GM12878 (cell line): ENCODE measurements around the gene CHIT1. TPM values are rescaled to one million over a fixed set of nuclear protein-coding genes. Genes with fewer than 3 reads are reported as not detected.

Experiments used
- BMI1 ChIP-seq: fragments of 450-650 bp; IDR thresholded peaks from 2 replicates; pipeline ENCODE4 v1.6.1; 2016; ENCODE audit warnings: mild to moderate bottlenecking, moderate library complexity, borderline replicate concordance
- CHD1 ChIP-seq: IDR thresholded peaks from 2 replicates; pipeline ENCODE4 v1.6.1; 2012; ENCODE audit warnings: low read depth, low read length, improper control_type of control experiment
- CHD2 ChIP-seq: IDR thresholded peaks from 2 replicates; pipeline ENCODE4 v1.6.1; 2011; ENCODE audit warnings: low read depth, low read length, improper control_type of control experiment, borderline replicate concordance
- ETV6 ChIP-seq, 2 experiments: fragments of 450-650 bp in 1 of 2; IDR thresholded peaks in 1 of 2; conservative IDR thresholded peaks in 1 of 2; 2 replicates each; pipeline ENCODE4 v1.6.1; 2014; ENCODE audit warnings: antibody characterized with exemption in 1 of 2, borderline replicate concordance in 1 of 2, low read depth in 1 of 2, mild to moderate bottlenecking in 1 of 2, moderate library complexity in 1 of 2
- FOXM1 ChIP-seq: IDR thresholded peaks from 2 replicates; pipeline ENCODE4 v1.6.1; 2012; ENCODE audit warnings: low read depth, mild to moderate bottlenecking, inconsistent platforms, low read length, moderate library complexity
- HDAC2 ChIP-seq: fragments of 200-600 bp; sonication (generic); IDR thresholded peaks from 2 replicates; pipeline ENCODE4 v1.6.1; 2017
- HDAC6 ChIP-seq: fragments of 200-600 bp; sonication (generic); IDR thresholded peaks from one replicate; pipeline ENCODE4 v1.8.0; 2017; ENCODE audit warnings: antibody characterized with exemption; ENCODE audit not compliant: unreplicated experiment
- HSF1 ChIP-seq: fragments of 150-350 bp; IDR thresholded peaks from 2 replicates; pipeline ENCODE4 v1.6.1; 2014; ENCODE audit warnings: mild to moderate bottlenecking, low read depth, low read length
- IRF4 ChIP-seq: IDR thresholded peaks from 2 replicates; pipeline ENCODE4 v1.6.1; 2011; ENCODE audit warnings: low read depth, low read length
- LARP7 ChIP-seq: fragments of 450-650 bp; IDR thresholded peaks from 2 replicates; pipeline ENCODE4 v1.6.1; 2017; ENCODE audit warnings: mild to moderate bottlenecking
- MAX ChIP-seq: IDR thresholded peaks from 2 replicates; pipeline ENCODE4 v1.6.1; 2012; ENCODE audit warnings: low read depth, low read length, improper control_type of control experiment
- MTA2 ChIP-seq: fragments of 450-650 bp; IDR thresholded peaks from 2 replicates; pipeline ENCODE4 v1.6.1; 2016; ENCODE audit warnings: low read depth, mild to moderate bottlenecking, moderate library complexity
- MYB ChIP-seq: fragments of 150-350 bp; IDR thresholded peaks from 2 replicates; pipeline ENCODE4 v1.6.1; 2014; ENCODE audit warnings: mild to moderate bottlenecking, low read depth, low read length, borderline replicate concordance
- NBN ChIP-seq: fragments of 450-650 bp; IDR thresholded peaks from 2 replicates; pipeline ENCODE4 v1.6.1; 2016
- NFXL1 ChIP-seq: fragments of 450-650 bp; IDR thresholded peaks from 2 replicates; pipeline ENCODE4 v1.6.1; 2017; ENCODE audit warnings: antibody characterized with exemption, mild to moderate bottlenecking, borderline replicate concordance
- NR2C2 ChIP-seq: IDR thresholded peaks from 2 replicates; pipeline ENCODE4 v1.6.1; 2011; ENCODE audit warnings: borderline replicate concordance, low read depth; ENCODE audit not compliant: control insufficient read depth, insufficient read length
- NR2F1 ChIP-seq: fragments of 450-650 bp; conservative IDR thresholded peaks from 2 replicates; pipeline ENCODE4 v1.6.1; 2017; ENCODE audit warnings: mild to moderate bottlenecking
- NRF1 ChIP-seq: conservative IDR thresholded peaks from 2 replicates; pipeline ENCODE4 v1.6.1; 2011; ENCODE audit warnings: mild to moderate bottlenecking, low read depth, low read length, improper control_type of control experiment
- POLR2AphosphoS5 ChIP-seq: IDR thresholded peaks from 2 replicates; pipeline ENCODE4 v1.6.1; 2011; ENCODE audit warnings: mild to moderate bottlenecking, low read length, inconsistent platforms
- POU2F2 ChIP-seq: IDR thresholded peaks from 3 replicates; pipeline ENCODE4 v1.6.1; 2011; ENCODE audit warnings: low read depth, mild to moderate bottlenecking, low read length, borderline replicate concordance
- RCOR1 ChIP-seq: conservative IDR thresholded peaks from 2 replicates; pipeline ENCODE4 v1.6.1; 2012; ENCODE audit warnings: low read depth, low read length, improper control_type of control experiment
- RELA ChIP-seq: fragments of 450-650 bp; IDR thresholded peaks from 2 replicates; pipeline ENCODE4 v1.8.0; 2014; ENCODE audit warnings: borderline replicate concordance; ENCODE audit not compliant: partially characterized antibody
- REST ChIP-seq: IDR thresholded peaks from 2 replicates; pipeline ENCODE4 v1.6.1; 2012; ENCODE audit warnings: mild to moderate bottlenecking, low read depth, low read length
- SIX5 ChIP-seq: IDR thresholded peaks from 2 replicates; pipeline ENCODE4 v1.6.1; 2011; ENCODE audit warnings: mild to moderate bottlenecking, low read depth, low read length, moderate library complexity; ENCODE audit not compliant: severe bottlenecking
- SP1 ChIP-seq: IDR thresholded peaks from one replicate; pipeline ENCODE4 v1.6.1; 2011; ENCODE audit warnings: low read depth, low read length
- SRF ChIP-seq, 2 experiments: IDR thresholded peaks; 2 replicates each; pipeline ENCODE4 v1.6.1; 2011; ENCODE audit warnings: low read depth in 2 of 2, low read length in 2 of 2, mild to moderate bottlenecking in 1 of 2, moderate library complexity in 1 of 2
- ZNF384 ChIP-seq: IDR thresholded peaks from 2 replicates; pipeline ENCODE4 v1.6.1; 2012; ENCODE audit warnings: low read depth, mild to moderate bottlenecking, low read length, improper control_type of control experiment, borderline replicate concordance
- ZNF622 ChIP-seq: fragments of 450-650 bp; IDR thresholded peaks from 2 replicates; pipeline ENCODE4 v1.6.1; 2017; ENCODE audit warnings: mild to moderate bottlenecking, inconsistent platforms
- polyA plus RNA-seq, 11 experiments: library from polyadenylated mRNA; depleted of rRNA in 4 of 11; unstranded in 6 of 11; stranded (reverse) in 5 of 11; fragments of >200 nt; fragmentation: Nextera tagmentation in 4 of 11; fragmentation: Illumina TruSeq in 1 of 11; extraction: Ambion mirVana in 4 of 11; extraction: Trizol in 1 of 11; gene quantifications; 1 replicate in 1 of 11; 2 replicates in 10 of 11; pipeline versions ENCODE4 v1.2.1 to v1.2.3, GENCODE V29; 2011 to 2016; ENCODE audit warnings: inconsistent platforms in 2 of 11, missing spikeins in 2 of 11, low read depth in 1 of 11
- total RNA-seq, 4 experiments: library from RNA; depleted of rRNA in 3 of 4; stranded (reverse); fragments of >200 nt in 3 of 4; fragmentation: Illumina TruSeq in 1 of 4; extraction: Trizol in 1 of 4; gene quantifications; 2 replicates each; pipeline versions ENCODE4 v1.2.1 to v1.2.3, GENCODE V29; 2013 to 2021

CHIT1 gene
- total and polyA plus RNA-seq, 10 of the 15 experiments (the other 5 are each of a cell fraction or from before 2014, with no cell fraction given): 0.02 to 2.1 (median 0.76) TPM

GRCh38 chr1:203273206-203273868, 43.9 kb upstream of the CHIT1 start (continued):
- TF ChIP-seq REST (no peak), NFXL1 (no peak), LARP7 (peak; percentile 78; the same call in 1 of the 2 replicates), RCOR1 (peak; percentile 83; the same call in 1 of the 2 replicates), MAX (peak; percentile 71), CHD1 (no peak), SP1 (peak; percentile 35), BMI1 (no peak), NR2C2 (no peak), SRF (IDR thresholded peaks at IDR 0.05; ENCODE audit: low read depth in 2 of 2, low read length in 2 of 2) (0 out of 4 replicates have a peak, but pooled peaks of 1 of the 2 experiments have one; percentile 49), HDAC6 (no peak), IRF4 (peak; percentile 67), NR2F1 (peak; percentile 56), ZNF384 (no peak), ETV6 (conservative IDR thresholded peaks at IDR 0.05 in 1 of 2, IDR thresholded peaks at IDR 0.05 in 1 of 2; ENCODE audit: borderline replicate concordance in 1 of 2, low read depth in 1 of 2) (no peak), NBN (peak; percentile 97), HSF1 (no peak), FOXM1 (peak; percentile 56; the same call in 1 of the 2 replicates), SIX5 (no peak), MTA2 (no peak; the same call in 1 of the 2 replicates), MYB (no peak), POU2F2 (peak; percentile 80; the same call in 2 of the 3 replicates), HDAC2 (no peak), POLR2AphosphoS5 (no peak), NRF1 (no peak), RELA (peak; percentile 77), CHD2 (peak; percentile 33; the same call in 1 of the 2 replicates), ZNF622 (no peak)
